GOT3 (cell line): ENCODE measurements around the gene PRRC2B.

Experiments used
- DNase-seq: peaks from one replicate; lab custom pipeline; 2025; ENCODE audit warnings: mixed read lengths; lab: John Stamatoyannopoulos, UW

Gene PRRC2B

DNA sequence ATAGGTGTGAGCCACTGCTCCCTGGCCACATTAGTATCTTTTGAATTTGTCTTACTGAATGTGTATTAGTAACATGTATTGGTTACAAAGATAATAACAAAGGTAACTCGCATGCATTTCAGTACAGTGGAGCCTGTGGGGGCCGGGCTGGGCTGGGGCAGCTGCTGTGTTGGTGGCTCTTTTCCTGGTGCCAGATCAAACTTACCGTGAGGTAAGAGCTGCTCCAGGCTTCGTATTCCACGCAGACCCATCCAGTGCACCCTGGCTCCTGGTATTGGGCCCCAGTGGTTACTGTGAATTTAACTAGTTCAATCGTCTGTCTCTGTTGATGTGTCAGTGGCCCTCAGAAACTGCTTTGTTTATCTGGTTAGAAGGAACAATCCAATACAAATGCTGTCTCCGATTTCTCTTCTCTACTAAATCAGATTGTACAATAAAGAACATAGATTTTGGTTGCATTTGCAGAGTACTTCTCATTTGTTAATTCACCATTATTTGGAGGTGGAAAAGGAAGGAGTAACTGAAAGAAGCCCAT lies 15.6 kb downstream of the PRRC2B start:
- no peak for DNase-seq

DNA sequence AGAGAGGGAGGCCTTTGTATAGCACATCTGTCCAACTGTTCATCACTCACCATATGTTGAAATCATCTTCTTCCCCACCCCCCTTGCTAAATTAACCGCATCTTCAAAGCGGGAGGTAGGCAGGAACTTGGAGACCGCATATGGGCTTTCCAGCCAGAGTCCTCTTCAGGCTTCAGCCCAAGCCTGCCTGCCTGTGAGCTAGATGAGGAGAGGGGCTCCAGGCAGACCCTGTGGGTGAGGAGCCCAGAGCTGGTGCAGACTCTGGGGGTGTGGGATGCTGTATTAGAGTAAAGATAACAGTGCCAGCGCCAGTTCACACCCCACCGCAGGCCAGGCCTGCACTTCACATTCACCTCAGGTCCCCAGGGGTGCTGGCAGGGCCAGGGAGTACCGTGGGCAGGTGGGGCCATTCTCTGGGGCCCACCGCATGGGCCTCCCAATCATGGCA lies 16.2 kb downstream of the PRRC2B start:
- DNase-seq = no peak

GRCh38 chr9:131411719-131412681 lies 18.1 kb downstream of the PRRC2B start:
- DNase-seq = no peak

- DNase-seq = no peak
These were observed 22.6 kb downstream of the PRRC2B start for GRCh38 chr9:131416509-131416908.

DNA sequence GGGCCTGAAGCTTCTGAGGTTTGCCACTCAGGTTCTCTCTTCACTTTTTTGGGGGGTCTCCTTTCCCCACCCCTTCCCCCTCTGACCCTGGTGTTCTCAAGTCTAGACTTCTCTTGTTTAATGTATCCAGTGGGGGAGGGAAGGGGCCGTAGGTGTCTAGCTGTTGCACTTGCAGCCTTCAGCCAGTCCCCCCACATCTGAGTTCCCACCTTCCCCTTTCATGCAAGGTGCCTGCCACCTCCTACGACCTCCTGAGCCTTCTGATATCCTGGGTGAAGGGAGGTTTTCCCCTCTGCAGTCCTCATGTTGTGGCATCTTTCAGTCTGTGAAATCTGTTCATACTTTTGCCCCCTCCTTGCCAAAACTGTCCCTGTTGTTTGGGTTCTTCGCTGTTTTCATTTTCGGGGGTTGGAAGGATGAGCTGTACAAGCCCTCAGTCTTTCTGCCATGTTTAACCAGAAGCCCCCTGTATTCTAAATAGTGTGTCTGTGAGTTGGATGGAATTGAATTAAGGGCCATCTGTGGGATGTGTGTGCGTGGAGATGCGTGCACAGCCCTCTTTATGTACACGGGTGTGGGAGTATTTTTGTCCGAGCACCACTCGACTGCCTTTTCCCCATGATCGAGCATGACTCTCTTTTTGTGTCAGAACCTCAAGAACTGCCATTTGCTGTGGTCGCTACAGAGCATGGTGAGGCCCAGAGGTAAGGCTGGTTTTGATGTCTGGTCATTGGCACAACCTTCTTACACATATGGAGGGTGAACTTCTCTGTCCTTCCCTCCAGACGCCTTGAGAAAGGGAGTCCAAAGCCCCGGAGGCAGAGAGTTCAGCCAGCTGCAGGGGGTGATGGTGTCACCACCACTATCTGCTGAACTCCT lies 23.6 kb downstream of the PRRC2B start:
- DNase-seq = no peak

- DNase-seq = no peak
These were observed 24.5 kb downstream of the PRRC2B start for GRCh38 chr9:131418143-131419025.

- no peak for DNase-seq
These were observed 25.2 kb downstream of the PRRC2B start for GRCh38 chr9:131419026-131419614.

GRCh38 chr9:131419716-131420115 lies 25.8 kb downstream of the PRRC2B start:
- no peak for DNase-seq

- no peak for DNase-seq
These were observed 27.2 kb downstream of the PRRC2B start for GRCh38 chr9:131420980-131421624.

GRCh38 chr9:131421691-131422090 lies 27.8 kb downstream of the PRRC2B start:
- no peak for DNase-seq

GRCh38 chr9:131422241-131422792 lies 28.4 kb downstream of the PRRC2B start:
- DNase-seq = no peak

GRCh38 chr9:131423171-131423581 lies 29.3 kb downstream of the PRRC2B start:
- no peak for DNase-seq

DNA sequence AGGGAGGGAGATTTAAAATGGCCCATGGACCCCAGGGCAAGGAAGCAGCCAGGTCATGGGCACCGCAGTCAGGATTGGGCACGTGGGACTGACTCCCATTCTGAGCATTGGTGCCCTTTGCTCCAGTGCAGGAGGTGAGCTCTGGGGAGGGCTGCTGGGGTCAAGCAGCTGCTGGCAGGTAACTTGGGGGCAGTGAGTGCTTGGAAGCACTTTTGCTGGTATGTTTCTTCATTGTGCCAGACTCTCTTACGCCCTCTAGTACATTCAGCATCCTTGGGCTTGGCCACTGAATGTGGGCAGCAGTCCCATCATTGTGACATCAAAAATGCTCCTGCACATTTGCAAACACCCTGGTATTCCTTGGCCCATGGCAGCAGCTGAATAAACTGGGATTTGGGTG lies 32.7 kb downstream of the PRRC2B start:
- DNase-seq = no peak

DNA sequence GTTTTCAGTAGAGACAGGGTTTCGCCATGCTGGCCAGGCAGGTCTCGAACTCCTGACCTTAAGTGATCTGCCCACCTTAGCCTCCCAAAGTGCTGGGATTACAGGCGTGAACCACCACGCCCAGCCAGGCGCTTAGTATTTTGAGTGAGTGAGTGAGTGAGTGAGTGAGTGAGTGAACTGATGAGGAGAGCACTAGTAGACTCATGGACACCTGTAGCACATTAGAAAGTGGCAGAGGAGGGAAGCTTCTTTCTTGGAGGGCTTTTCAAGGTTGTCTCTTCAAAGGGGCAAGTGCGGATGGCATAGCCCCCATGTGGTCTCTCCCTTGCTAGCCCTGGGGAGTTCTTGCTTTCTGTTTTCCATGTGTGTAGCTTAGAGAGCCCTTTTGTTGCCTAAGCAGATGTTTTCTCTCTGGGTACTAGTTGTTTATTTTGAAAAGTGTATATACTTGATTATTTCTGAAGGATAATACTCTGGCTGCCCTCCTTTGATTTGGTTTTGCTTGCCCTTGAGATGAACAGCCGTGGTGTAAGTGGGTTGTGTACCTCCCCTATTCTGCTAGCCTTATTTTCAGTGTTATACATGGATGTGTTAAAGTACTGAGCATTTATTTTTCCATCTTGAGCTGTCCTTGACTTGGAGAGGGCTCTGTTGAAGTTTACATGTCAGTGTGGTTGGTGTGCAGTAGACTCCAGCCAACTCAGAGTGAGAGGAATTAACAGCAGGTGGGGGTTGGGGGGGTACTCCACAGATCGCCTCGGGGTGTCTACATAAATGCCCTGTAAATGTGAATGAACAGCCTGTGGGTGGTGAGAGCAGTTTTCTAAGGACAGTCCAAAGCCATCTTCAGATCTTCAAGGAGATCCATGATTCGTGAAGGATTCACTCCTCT lies 35.5 kb downstream of the PRRC2B start:
- DNase-seq = no peak

DNA sequence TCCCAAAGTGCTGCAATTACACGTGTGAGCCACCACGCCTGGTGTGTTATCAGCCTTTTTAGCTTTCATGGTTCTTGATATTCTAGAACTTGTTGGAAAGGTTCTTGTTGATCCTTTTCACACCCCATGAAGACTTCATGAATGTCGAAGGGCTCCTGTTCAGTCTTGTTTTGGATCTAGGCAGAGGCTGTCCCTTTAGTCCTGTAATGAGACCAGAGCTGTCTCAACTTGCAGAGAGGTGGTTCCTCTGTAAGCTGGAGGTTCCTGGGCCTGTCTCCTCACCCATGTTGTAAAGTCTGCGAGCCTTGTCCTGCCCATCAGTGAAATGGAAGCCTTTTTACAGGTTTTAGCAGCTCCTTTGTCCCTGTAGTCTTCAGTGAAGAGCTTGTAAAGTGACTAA lies 38.2 kb downstream of the PRRC2B start:
- DNase-seq = no peak

GRCh38 chr9:131432597-131433301 lies 38.9 kb downstream of the PRRC2B start:
- no peak for DNase-seq

- no peak for DNase-seq
These were observed 39.5 kb downstream of the PRRC2B start for GRCh38 chr9:131433302-131433854.

GRCh38 chr9:131434673-131435072 lies 40.8 kb downstream of the PRRC2B start:
- no peak for DNase-seq
